DMS53 treated with DMSO at 0.1 percent for 48 hours (cell line): ENCODE measurements around the gene FEN1.

Experiments
- DNase-seq: peaks from one replicate; lab custom pipeline; 2025; ENCODE audit not compliant: unreplicated experiment; lab: John Stamatoyannopoulos, UW

Gene FEN1

GRCh38 chr11:61774411-61774810, 18.3 kb upstream of the FEN1 start:
- no peak for DNase-seq

- no peak for DNase-seq
Observed at GRCh38 chr11:61775106-61775505, 17.6 kb upstream of the FEN1 start.

- no peak for DNase-seq
Observed at GRCh38 chr11:61775606-61776554, 16.8 kb upstream of the FEN1 start.

GRCh38 chr11:61776561-61777075, 16.1 kb upstream of the FEN1 start:
- DNase-seq: peak; percentile 43

GRCh38 chr11:61777234-61778090, 15.2 kb upstream of the FEN1 start:
- no peak for DNase-seq

- DNase-seq: no peak
Observed at GRCh38 chr11:61778357-61778886, 14.3 kb upstream of the FEN1 start.

GRCh38 chr11:61778920-61779650, 13.6 kb upstream of the FEN1 start:
- DNase-seq: no peak

- DNase-seq: no peak
Observed at GRCh38 chr11:61779666-61780525, 12.8 kb upstream of the FEN1 start.

GRCh38 chr11:61780581-61781162, 12.0 kb upstream of the FEN1 start:
- DNase-seq: no peak

GRCh38 chr11:61781585-61781984, 11.1 kb upstream of the FEN1 start:
- no peak for DNase-seq

- no peak for DNase-seq
Observed at GRCh38 chr11:61782299-61782698, 10.4 kb upstream of the FEN1 start.

- no peak for DNase-seq
Observed at GRCh38 chr11:61782841-61783240, 9.9 kb upstream of the FEN1 start.

- no peak for DNase-seq
Observed at GRCh38 chr11:61783717-61784505, 8.8 kb upstream of the FEN1 start.

- DNase-seq: no peak
Observed at GRCh38 chr11:61784506-61784805, 8.3 kb upstream of the FEN1 start.

GRCh38 chr11:61785837-61786402, 6.8 kb upstream of the FEN1 start:
- DNase-seq: no peak

- peak; percentile 10 for DNase-seq
Observed at GRCh38 chr11:61787928-61788491, 4.7 kb upstream of the FEN1 start.

GRCh38 chr11:61791737-61792309, 888 bp upstream of the FEN1 start:
- peak; percentile 25 for DNase-seq
